ENCODE results near the gene PHLPP1.

Gene PHLPP1

GRCh38 chr18:62984656-62985315 is 269.4 kb downstream of the PHLPP1 start:
- no peak for DNase-seq (ENCODE audit: low spot score)

GRCh38 chr18:62986490-62986889 is 271.1 kb downstream of the PHLPP1 start:
- no peak for DNase-seq (ENCODE audit: low spot score)

- no peak for DNase-seq (ENCODE audit: low spot score)
Observed at GRCh38 chr18:62987055-62987830, 271.9 kb downstream of the PHLPP1 start.

- no peak for DNase-seq (ENCODE audit: low spot score)
Observed at GRCh38 chr18:62987859-62988258, 272.5 kb downstream of the PHLPP1 start.

GRCh38 chr18:62988471-62988870 is 273.1 kb downstream of the PHLPP1 start:
- DNase-seq (ENCODE audit: low spot score) = no peak

- DNase-seq (ENCODE audit: low spot score) = no peak
Observed at GRCh38 chr18:62989195-62989594, 273.9 kb downstream of the PHLPP1 start.

- no peak for DNase-seq (ENCODE audit: low spot score)
Observed at GRCh38 chr18:62990653-62991052, 275.3 kb downstream of the PHLPP1 start.

- no peak for DNase-seq (ENCODE audit: low spot score)
Observed at GRCh38 chr18:62991389-62991788, 276.0 kb downstream of the PHLPP1 start.

GRCh38 chr18:62991959-62992358 is 276.6 kb downstream of the PHLPP1 start:
- DNase-seq (ENCODE audit: low spot score) = no peak

GRCh38 chr18:62992877-62993365 is 277.6 kb downstream of the PHLPP1 start:
- no peak for DNase-seq (ENCODE audit: low spot score)

GRCh38 chr18:62996566-62996965 is 281.2 kb downstream of the PHLPP1 start:
- no peak for DNase-seq (ENCODE audit: low spot score)

- no peak for DNase-seq (ENCODE audit: low spot score)
Observed at GRCh38 chr18:62997076-62997475, 281.7 kb downstream of the PHLPP1 start.

- peak; percentile 20 for DNase-seq (ENCODE audit: low spot score)
Observed at GRCh38 chr18:62998443-62998842, 283.1 kb downstream of the PHLPP1 start.

- no peak for DNase-seq (ENCODE audit: low spot score)
Observed at GRCh38 chr18:62999392-62999791, 284.1 kb downstream of the PHLPP1 start.

GRCh38 chr18:62999921-63000320 is 284.6 kb downstream of the PHLPP1 start:
- no peak for DNase-seq (ENCODE audit: low spot score)

- no peak for DNase-seq (ENCODE audit: low spot score)
Observed at GRCh38 chr18:63000839-63001238, 285.5 kb downstream of the PHLPP1 start.

GRCh38 chr18:63001861-63002260 is 286.5 kb downstream of the PHLPP1 start:
- DNase-seq (ENCODE audit: low spot score) = no peak

- no peak for DNase-seq (ENCODE audit: low spot score)
Observed at GRCh38 chr18:63002305-63002704, 287.0 kb downstream of the PHLPP1 start.

- no peak for DNase-seq (ENCODE audit: low spot score)
Observed at GRCh38 chr18:63002803-63003445, 287.6 kb downstream of the PHLPP1 start.

GRCh38 chr18:63003899-63004298 is 288.6 kb downstream of the PHLPP1 start:
- DNase-seq (ENCODE audit: low spot score) = no peak

- DNase-seq (ENCODE audit: low spot score) = no peak
Observed at GRCh38 chr18:63004466-63005089, 289.2 kb downstream of the PHLPP1 start.

- DNase-seq (ENCODE audit: low spot score) = no peak
Observed at GRCh38 chr18:63005306-63005705, 290.0 kb downstream of the PHLPP1 start.

All from germinal center (tissue), 1 donor.